Measurements from ENCODE around the gene ANKS3. TPM values are rescaled to one million over a fixed set of nuclear protein-coding genes. Genes with fewer than 3 reads are reported as not detected.

Gene ANKS3
- total and polyA plus RNA-seq, 2 donors (not counting 1 experiment from before 2014, with no cell fraction given): 26.5 to 31.9 TPM

GRCh38 chr16:4762205-4762604 lies 28.1 kb upstream of the ANKS3 start:
- H3K4me3 ChIP-seq (ENCODE audit: control extremely low read depth in 1 of 5, extremely low read depth in 1 of 5, insufficient read depth in 1 of 5, low read depth in 2 of 5, low read length in 4 of 5): no peak overlapping the region
- no peaks in the 10 kb centered on the region for H4K20me1 ChIP-seq (ENCODE audit: control insufficient read depth, insufficient read depth, low read length, poor library complexity, severe bottlenecking)
- intact Hi-C loops (cut with micrococcal nuclease): no loop called here
- DNase-seq (no peak), ATAC-seq (ENCODE audit: low read depth) (no peak)
- no peaks in the 10 kb centered on the region for H3K9me3 Mint-ChIP-seq (ENCODE audit: insufficient read depth)
- H3K27me3 Mint-ChIP-seq: no peaks in the 10 kb centered on the region
- H3K4me3 Mint-ChIP-seq: no peak overlapping the region
- no peak overlapping the region for H3K4me2 ChIP-seq (replicated peaks; ENCODE audit: low read depth, low read length, poor library complexity, severe bottlenecking)
- no peak overlapping the region for H3K27ac ChIP-seq (ENCODE audit: low read length in 2 of 2)
- no peak overlapping the region for H3K9ac ChIP-seq (ENCODE audit: low read length)
- H3K27me3 ChIP-seq (replicated peaks in 1 of 4; ENCODE audit: control extremely low read depth in 1 of 4, control insufficient read depth in 3 of 4, insufficient read depth in 4 of 4, low read length in 3 of 4): no peaks in the 10 kb centered on the region
- H3K4me1 ChIP-seq (ENCODE audit: control insufficient read depth in 2 of 2, insufficient read depth in 2 of 2, low read length in 2 of 2): peaks cover 7 to 14% of the 10 kb centered on the region in 2 donors
- no peak overlapping the region for H3K27ac Mint-ChIP-seq
- peaks cover 13% of the 10 kb centered on the region for H3K4me1 Mint-ChIP-seq
- H3K79me2 ChIP-seq (ENCODE audit: control insufficient read depth, insufficient read depth, low read length): peaks cover 27% of the 10 kb centered on the region
- TF ChIP-seq, protein P1, sequence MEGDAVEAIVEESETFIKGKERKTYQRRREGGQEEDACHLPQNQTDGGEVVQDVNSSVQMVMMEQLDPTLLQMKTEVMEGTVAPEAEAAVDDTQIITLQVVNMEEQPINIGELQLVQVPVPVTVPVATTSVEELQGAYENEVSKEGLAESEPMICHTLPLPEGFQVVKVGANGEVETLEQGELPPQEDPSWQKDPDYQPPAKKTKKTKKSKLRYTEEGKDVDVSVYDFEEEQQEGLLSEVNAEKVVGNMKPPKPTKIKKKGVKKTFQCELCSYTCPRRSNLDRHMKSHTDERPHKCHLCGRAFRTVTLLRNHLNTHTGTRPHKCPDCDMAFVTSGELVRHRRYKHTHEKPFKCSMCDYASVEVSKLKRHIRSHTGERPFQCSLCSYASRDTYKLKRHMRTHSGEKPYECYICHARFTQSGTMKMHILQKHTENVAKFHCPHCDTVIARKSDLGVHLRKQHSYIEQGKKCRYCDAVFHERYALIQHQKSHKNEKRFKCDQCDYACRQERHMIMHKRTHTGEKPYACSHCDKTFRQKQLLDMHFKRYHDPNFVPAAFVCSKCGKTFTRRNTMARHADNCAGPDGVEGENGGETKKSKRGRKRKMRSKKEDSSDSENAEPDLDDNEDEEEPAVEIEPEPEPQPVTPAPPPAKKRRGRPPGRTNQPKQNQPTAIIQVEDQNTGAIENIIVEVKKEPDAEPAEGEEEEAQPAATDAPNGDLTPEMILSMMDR (IDR thresholded peaks at IDR 0.05): no peak
- no peak for TF ChIP-seq EZH2 (IDR thresholded peaks at IDR 0.05; ENCODE audit: borderline replicate concordance, insufficient read depth, low read depth, low read length, poor library complexity, severe bottlenecking)
- WGBS (ENCODE audit: insufficient coverage): 97% methylated on average over 8 of the region's 9 CpGs
- H3K9me3 ChIP-seq (ENCODE audit: control extremely low read depth in 1 of 3, control insufficient read depth in 2 of 3, insufficient read depth in 1 of 3, low read length in 2 of 3): no peaks in the 10 kb centered on the region
- ChIA-PET POLR2A (no interaction called here), CTCF (no interaction called here)
- no peak overlapping the region for H2AFZ ChIP-seq (ENCODE audit: insufficient read depth, low read depth, low read length, poor library complexity, severe bottlenecking)
- H3K36me3 ChIP-seq (replicated peaks in 1 of 2; ENCODE audit: control extremely low read depth in 1 of 2, control insufficient read depth in 1 of 2, extremely low read depth in 1 of 2, insufficient read depth in 2 of 2, low read length in 1 of 2): peaks cover 0 to 48% of the 10 kb centered on the region in 2 experiments

DNA sequence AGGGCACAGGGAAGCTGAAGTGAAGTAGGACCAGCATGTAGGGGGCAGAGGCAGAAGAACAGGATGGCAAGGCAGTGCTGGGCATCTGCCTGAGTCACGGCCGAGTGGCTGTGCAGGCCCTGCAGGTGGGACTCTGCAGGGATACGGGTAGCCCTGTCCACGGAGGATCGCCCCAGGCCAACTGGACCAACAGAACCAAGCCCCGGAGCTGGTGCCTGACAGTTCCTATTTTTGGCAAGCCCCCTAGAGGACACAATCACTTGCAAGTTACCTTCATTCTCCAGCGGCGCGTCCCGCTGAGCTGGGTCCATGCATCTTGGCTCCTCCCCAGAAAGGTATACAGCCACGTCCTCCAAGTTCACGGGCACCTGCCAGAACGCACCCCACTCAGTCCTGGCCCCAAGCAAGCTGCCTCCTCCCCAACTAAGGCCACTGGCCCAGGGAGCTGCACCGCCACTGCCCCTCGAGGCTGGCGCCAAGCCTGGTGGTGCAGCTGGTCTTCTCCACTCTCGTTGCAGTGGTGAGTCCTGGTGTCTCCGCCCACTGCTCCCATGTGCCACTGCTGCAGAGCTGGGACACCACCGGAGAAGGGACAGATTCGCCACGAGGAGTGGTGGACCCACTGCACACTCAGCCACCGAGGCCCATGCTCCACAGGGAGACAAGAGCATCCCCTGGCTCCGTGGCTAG lies 26.3 kb upstream of the ANKS3 start:
- no peaks in the 10 kb centered on the region for H3K27me3 Mint-ChIP-seq
- Histone ChIP-seq H3K79me2 (ENCODE audit: control insufficient read depth, insufficient read depth, low read length) (peaks cover 15% of the 10 kb centered on the region), H3K27me3 (replicated peaks in 1 of 4; ENCODE audit: control extremely low read depth in 1 of 4, control insufficient read depth in 3 of 4, insufficient read depth in 4 of 4, low read length in 3 of 4) (no peaks in the 10 kb centered on the region), H3K4me1 (ENCODE audit: control insufficient read depth in 2 of 2, insufficient read depth in 2 of 2, low read length in 2 of 2) (no peaks in the 10 kb centered on the region), H3K4me2 (replicated peaks; ENCODE audit: low read depth, low read length, poor library complexity, severe bottlenecking) (no peak overlapping the region), H3K36me3 (replicated peaks in 1 of 2; ENCODE audit: control extremely low read depth in 1 of 2, control insufficient read depth in 1 of 2, extremely low read depth in 1 of 2, insufficient read depth in 2 of 2, low read length in 1 of 2) (peaks cover 0 to 57% of the 10 kb centered on the region in 2 experiments), H3K4me3 (ENCODE audit: control extremely low read depth in 1 of 5, extremely low read depth in 1 of 5, insufficient read depth in 1 of 5, low read depth in 2 of 5, low read length in 4 of 5) (no peak overlapping the region), H3K9ac (ENCODE audit: low read length) (no peak overlapping the region), H2AFZ (ENCODE audit: insufficient read depth, low read depth, low read length, poor library complexity, severe bottlenecking) (no peak overlapping the region), H3K27ac (ENCODE audit: low read length in 2 of 2) (no peak overlapping the region), H3K9me3 (ENCODE audit: control extremely low read depth in 1 of 3, control insufficient read depth in 2 of 3, insufficient read depth in 1 of 3, low read length in 2 of 3) (no peaks in the 10 kb centered on the region), H4K20me1 (ENCODE audit: control insufficient read depth, insufficient read depth, low read length, poor library complexity, severe bottlenecking) (no peaks in the 10 kb centered on the region)
- ATAC-seq (ENCODE audit: low read depth) (no peak), DNase-seq (no peak)
- no peak overlapping the region for H3K27ac Mint-ChIP-seq
- H3K9me3 Mint-ChIP-seq (ENCODE audit: insufficient read depth): no peaks in the 10 kb centered on the region
- H3K4me3 Mint-ChIP-seq: no peak overlapping the region
- POLR2A ChIA-PET: no interaction called here
- TF ChIP-seq, protein P1 (IDR thresholded peaks at IDR 0.05): no peak
- TF ChIP-seq EZH2 (IDR thresholded peaks at IDR 0.05; ENCODE audit: borderline replicate concordance, insufficient read depth, low read depth, low read length, poor library complexity, severe bottlenecking): no peak
- peaks cover 2% of the 10 kb centered on the region for H3K4me1 Mint-ChIP-seq
- CTCF ChIA-PET: no interaction called here
- 96% methylated on average over 22 of the region's 23 CpGs for WGBS (ENCODE audit: insufficient coverage)
- intact Hi-C loops (cut with micrococcal nuclease): no loop called here
